Measurements from ENCODE around the gene AASDH. TPM values are rescaled to one million over a fixed set of nuclear protein-coding genes. Genes with fewer than 3 reads are reported as not detected.

Gene AASDH
- total RNA-seq, 1 donor from 2014 or later = 15.8 TPM

DNA sequence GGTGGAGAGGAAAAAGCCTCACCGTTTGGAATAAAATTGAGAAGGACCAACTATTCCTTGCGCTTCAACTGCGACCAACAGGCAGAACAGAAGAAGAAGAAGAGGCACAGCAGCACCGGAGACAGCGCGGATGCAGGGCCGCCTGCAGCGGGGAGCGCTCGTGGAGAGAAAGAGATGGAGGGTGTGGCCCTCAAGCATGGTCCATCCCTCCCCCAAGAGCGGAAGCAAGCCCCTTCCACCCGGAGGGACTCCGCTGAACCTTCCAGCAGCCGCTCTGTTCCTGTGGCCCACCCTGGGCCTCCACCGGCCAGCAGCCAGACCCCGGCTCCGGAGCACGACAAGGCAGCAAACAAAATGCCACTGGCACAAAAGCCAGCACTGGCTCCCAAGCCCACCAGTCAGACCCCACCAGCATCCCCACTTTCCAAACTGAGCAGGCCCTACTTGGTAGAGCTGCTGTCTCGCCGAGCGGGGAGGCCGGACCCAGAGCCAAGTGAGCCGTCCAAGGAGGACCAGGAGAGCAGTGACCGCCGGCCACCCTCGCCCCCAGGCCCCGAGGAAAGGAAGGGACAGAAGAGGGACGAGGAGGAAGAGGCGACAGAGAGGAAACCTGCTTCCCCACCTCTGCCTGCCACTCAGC lies 71.2 kb downstream of the AASDH start:
- DNase-seq (ENCODE audit: low spot score) = no peak

DNA sequence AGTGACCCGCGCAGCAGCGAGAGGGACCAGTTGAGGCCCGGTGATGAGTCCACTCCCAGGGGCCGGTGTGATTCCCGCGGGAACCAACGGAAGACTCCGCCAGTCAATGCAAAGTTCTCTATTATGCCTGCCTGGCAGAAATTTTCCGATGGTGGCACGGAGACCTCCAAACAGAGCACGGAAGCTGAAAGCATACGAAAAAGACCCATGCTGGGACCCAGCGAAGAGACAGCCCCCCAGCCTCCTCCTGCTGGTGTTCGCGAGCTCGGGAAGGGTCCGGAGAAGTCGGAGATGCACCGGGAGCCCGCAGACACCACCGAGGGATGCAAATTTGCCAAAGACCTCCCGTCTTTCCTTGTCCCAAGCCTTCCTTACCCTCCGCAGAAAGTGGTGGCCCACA lies 71.7 kb downstream of the AASDH start:
- no peak for DNase-seq (ENCODE audit: low spot score)

DNA sequence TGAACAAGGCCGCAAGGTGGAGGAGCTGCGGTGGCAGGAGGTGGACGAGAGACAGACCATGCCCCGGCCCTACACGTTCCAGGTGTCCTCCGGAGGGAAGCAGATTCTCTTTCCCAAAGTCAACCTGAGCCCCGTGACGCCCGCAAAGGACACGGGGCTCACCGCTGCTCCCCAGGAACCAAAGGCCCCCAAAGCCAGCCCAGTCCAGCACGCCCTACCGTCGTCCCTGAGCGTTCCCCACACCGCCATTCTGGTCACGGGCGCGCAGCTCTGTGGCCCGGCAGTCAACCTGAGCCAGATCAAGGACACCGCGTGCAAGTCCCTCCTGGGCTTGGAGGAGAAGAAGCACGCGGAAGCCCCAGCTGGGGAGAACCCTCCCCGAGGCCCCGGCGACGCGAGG lies 72.2 kb downstream of the AASDH start:
- no peak for DNase-seq (ENCODE audit: low spot score)

DNA sequence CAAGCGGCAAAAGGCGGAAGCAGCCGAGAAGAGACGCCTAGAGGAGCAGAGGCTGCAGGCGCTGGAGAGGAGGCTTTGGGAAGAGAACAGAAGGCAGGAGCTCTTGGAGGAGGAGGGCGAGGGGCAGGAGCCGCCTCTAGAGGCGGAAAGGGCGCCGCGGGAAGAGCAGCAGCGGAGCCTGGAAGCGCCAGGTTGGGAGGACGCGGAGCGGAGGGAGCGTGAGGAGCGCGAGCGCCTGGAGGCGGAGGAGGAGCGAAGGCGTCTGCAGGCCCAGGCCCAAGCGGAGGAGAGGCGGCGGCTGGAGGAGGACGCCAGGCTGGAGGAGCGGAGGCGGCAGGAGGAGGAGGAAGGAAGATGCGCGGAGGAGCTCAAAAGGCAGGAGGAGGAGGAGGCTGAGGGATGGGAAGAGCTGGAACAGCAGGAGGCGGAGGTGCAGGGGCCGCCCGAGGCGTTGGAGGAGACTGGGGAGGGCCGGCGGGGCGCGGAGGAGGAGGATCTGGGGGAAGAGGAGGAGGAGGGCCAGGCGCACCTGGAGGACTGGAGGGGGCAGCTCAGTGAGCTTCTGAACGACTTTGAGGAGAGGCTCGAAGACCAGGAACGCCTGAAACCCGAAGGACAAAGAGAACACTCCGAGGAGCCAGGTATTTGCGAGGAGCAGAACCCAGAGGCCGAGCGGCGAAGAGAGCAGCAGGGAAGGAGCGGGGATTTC lies 72.9 kb downstream of the AASDH start:
- DNase-seq (ENCODE audit: low spot score) = no peak

DNA sequence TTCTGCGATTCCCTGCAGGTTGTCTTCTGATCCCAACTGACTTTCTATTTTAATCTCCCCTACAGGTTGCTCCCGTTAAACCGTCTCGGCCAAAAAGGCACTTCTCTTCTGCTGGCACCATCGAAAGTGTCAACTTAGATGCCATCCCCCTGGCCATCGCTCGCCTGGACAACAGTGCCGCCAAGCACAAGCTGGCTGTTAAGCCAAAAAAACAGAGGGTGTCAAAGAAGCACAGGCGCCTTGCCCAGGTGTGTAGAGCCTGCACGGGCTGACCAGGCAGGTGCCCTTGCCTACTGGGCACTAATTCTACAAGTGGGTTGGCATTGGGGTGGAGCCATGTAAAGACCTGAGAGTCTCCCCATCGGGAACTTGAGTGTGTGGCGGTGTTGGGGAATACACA lies 74.2 kb downstream of the AASDH start:
- DNase-seq (ENCODE audit: low spot score) = no peak

DNA sequence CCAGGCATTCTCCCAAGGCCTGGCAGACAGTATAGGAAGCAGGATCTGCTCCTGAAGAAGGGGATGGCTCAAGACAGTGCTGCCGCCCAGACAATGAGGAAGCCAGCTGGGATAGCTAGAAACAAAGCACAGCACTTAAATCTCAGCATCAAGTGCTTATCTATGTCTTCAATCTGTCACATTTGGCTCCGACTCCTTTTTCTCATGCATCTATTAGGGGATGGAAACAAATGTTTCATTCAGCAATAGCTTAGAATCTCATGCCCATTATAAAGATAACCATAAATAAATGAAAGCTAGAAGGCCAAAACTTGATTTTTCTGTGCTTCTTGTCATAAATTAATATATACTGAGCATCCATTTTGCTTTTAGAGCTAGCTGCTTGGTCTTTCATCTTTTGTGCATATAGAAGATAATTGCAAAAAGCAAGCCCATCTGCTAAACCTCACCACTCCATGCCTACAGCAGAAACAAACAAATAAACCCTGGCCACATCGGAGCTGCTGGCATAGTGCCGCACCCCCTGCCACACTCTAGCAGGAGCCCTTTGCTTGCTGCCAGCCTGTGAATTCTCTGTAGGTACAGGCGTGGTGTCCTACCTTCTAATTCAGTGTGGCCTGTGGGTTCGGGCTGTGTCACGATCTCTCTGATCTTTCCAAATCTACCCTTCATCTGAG lies 75.9 kb downstream of the AASDH start:
- DNase-seq (ENCODE audit: low spot score) = no peak

DNA sequence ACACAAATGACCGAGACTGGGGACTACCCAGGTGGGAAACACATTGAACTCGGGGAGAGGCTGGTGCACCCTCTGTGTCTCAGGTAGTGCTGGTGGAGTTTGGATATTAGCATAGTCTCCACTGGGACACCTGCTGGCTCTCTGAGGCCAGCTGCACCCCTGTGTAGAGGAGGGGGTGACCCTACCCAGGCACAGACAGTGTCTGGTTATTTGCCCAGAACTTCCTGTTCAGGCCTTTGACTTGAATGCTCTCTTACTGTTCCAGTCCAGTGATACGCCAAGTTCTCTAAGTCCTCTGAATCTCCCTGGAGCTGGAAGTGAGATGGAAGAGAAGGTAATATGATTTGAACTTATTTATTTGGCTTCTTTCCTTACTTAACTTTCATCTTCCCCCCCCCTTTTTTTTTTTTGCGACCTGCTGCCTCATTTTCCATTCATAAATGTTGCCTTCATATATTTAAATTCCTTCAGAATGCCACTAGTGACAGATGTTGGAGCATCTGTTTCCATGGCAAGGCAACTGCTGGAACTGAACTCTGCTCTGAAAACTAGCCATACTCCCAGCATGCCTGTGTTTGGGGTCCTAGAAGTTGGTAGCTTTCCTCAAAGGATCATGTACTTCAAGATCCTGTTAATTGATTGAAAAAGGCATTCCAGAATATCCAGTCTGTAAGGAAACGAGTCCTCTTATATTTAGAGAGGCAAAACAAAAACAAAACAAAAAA lies 76.7 kb downstream of the AASDH start:
- no peak for DNase-seq (ENCODE audit: low spot score)

DNA sequence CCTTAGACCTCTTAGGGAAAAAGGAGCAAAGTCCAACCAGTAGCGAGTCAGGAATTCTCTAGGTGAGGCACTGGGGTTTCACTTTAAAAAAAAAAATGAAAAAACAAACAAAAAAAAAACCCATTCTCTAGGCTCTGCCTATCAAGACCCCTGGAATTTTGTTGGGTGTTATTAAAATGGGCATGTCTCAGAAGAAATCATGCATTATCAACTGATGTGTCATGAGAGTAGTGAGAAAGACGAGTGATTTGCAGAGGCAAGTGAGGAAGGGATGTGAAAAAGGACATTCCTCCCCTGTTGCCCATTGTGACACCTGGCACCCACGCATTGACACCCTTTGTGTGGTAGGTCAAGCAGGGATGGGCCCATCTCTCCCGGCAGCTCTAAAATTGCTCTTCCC lies 78.9 kb downstream of the AASDH start:
- DNase-seq (ENCODE audit: low spot score) = no peak

DNA sequence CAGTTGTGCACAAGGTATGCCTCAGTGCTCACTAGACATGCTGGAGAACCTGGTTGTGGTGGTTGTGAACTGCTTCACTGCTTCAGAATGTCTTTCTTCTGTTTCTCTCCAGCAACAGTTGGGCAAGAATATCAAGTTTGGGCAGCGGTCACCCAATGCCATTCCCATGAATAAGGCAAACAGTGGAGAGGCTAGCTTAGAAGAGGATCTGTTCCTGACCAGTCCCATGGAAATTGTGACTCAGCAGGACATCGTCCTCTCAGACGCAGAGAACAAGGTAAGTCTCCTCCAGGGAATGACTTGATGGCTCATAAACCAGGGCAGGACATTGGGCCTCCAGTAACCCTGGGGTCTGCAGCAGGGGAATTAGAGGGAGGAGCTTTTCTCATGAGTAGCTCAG lies 79.9 kb downstream of the AASDH start:
- DNase-seq (ENCODE audit: low spot score) = no peak

DNA sequence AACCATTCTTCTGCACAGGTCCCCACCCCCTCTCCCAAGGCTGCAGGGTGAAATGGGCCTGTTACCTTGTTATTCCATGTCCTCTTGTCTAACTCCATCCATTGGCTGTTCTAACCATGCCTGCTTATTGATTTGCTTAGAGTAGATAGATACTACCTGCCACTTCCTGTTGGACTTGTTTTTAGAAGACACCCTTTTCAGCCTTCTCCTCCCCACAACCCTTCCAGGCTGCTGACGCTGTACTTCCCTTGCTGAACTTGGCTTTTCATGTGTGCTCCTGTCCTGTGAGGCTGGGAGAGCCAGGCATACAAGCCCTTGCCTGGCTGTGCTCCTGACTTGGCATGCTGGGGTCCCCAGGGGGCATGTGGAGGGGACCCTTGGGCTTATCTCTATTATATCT lies 81.9 kb downstream of the AASDH start:
- DNase-seq (ENCODE audit: low spot score) = peak; percentile 40

DNA sequence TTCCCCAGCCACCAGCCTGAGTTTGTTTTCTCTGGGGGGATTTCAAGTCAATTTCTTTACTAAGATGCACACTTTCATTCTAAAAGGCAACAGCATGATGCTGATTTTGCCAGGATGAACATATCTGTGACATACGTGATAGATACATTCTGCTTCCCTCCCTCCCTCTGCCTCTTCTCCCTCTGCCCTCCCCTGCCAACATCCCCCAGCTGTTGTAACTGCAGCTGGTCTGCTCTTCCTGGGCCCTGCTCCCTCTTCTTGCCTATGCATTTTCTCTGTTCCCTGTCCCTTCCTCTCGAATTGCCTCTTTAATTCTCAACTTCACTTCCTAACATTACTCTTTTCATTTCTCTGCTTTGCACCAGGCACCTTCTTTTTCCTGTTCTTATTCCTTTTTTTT lies 83.4 kb downstream of the AASDH start:
- no peak for DNase-seq (ENCODE audit: low spot score)

DNA sequence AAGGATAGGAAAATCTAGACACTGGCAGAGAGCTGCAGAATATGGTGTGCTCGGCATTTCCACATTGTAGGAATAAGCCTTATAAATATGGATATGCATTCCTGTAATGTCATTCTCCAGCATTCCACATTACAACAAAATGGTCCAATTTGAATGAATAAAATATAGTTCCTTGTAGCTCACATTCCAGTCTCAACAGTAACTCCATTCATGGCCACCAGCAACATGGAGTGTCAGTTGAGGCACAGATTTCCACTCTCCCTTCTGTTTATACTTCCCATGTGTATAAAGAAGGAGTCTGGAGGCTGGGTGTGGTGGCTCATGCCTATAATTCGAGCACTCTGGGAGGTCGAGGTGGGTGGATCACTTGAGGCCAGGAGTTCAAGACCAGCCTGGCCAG lies 84.5 kb downstream of the AASDH start:
- DNase-seq (ENCODE audit: low spot score) = no peak

DNA sequence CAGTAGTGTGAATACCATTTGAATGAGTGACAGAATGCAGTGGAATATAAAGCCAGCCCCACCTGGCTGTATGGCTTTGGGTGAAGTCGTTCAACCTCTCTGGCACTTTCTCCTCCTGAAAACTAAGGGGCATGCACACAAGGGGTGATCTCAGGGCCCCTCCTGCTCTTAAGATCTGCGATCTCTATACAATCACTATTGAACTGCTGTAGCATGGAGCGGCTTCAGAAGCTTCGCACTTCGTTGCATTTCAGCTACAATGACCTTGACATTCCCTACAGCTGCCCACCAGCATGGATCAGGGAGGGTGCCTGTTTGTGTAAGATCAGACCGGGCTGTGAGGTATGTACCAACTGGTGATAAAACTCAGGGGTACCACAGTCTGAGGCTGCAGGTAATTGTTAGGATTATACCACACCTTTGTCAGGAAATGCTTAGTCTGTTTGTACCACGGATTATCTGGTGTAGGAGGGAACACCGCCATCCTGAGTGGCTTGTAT lies 85.2 kb downstream of the AASDH start:
- no peak for DNase-seq (ENCODE audit: low spot score)

DNA sequence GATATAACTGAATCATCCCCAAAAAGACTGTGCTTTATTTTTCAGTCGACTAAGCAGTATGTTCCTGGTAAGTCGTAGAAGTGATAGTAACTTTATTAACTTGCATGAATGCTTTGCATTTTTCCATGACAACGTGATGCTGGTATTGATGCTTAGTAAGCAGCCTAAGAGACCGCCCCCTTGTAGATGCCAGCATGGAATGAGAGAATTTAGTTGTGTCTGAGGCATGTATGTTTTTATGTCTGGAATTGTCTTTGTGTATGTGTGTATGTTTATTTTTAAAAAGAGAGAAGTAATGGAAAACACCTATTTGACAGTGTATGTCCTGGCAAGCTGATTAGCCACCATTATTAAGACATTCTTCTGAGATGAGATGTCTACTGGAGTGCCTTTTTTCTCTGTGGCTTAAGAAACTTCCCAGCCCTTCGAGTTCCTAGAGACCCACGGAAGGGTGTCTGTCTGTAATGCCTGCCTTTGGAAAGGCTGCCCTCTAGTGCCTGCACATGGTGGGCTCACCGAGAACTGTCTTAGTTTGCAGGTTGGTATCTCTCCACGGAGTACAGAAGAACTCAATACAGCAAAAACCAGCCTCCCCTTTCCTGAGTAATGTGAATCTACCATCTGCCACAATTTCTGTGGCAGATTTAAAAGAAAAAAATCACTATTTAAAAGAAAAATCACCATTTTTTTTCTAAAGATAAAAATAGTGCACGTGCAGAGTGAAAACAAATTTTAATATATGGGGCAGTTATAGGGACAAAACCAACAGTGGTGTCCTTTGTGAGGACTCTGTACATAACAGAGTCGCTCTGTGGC lies 85.9 kb downstream of the AASDH start:
- peak; percentile 85 for DNase-seq (ENCODE audit: low spot score)

DNA sequence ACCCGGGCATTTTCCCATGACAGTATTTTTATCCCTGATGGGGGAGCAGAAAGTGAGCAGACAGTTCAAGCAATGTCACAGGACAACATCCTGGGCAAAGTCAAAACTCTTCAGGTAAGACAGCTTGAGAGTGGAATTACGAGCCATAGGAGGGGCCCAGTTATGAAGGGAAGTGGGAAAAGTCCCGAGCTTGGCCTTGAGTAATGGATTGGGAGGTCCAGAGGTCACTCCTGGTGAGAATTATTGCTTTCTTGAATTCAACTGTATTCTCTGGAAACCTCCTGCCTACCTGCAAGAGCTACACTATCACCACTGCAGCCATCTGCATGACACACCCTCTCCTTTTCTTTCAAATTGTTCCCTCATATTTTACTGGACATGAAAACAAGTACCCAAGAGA lies 89.1 kb downstream of the AASDH start:
- DNase-seq (ENCODE audit: low spot score) = no peak

DNA sequence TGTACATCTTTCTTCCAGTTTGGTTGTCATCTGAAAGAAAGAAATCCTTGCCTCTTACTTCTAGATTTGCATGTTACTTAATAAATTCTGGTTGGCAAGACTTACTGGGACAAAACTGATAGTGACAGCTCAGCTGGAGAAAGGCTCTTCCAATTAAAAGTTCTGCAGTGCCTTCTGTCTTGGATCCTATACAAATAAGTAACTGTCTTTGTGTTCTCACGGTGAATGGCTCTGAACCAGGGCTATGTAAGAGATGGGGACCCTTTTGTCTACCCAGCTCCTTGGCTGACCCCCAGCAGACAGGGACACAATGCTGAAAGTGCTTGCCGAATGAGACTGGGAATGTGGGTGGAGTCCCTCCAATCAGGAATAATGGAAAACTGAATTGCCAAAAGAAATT lies 89.5 kb downstream of the AASDH start:
- DNase-seq (ENCODE audit: low spot score) = no peak

DNA sequence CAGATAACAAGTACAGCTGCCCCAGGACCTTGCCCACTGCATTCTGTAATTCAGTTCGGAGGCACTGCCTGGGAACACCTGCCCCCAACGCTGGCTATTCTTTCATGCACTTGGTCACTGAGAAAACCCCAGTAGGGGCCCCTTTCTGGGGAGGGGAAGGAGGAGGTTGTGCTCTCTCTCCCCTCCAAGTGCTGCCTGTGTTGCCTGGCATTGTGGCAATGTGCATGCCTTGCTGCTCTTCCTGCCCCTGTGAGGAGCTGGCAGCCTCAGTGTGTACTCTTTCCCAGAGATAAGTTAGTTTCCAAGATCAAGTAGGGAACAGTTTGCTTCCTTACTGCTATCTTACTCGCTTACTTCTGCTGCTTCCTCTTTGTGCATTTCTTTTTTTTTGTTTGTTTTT lies 90.8 kb downstream of the AASDH start:
- DNase-seq (ENCODE audit: low spot score) = peak; percentile 33

DNA sequence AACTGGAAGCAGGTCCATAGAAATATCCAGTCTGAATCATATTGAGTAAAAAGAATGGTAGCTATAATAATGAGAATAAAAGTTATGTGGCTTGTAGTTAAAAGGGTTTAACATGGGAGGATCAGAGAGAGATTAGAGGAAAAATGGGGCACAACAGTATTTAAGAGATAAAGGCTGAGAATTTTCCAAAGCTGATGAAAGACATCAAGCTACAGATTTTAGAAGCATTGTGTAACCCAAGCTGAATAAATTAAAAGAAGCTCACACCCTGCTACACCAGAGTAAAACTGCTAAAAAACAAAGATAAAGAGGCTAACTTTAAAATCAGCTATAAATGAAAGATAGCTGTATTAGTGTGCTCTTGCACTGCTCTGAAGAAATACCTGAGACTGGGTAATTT lies 94.2 kb downstream of the AASDH start:
- no peak for DNase-seq (ENCODE audit: low spot score)

DNA sequence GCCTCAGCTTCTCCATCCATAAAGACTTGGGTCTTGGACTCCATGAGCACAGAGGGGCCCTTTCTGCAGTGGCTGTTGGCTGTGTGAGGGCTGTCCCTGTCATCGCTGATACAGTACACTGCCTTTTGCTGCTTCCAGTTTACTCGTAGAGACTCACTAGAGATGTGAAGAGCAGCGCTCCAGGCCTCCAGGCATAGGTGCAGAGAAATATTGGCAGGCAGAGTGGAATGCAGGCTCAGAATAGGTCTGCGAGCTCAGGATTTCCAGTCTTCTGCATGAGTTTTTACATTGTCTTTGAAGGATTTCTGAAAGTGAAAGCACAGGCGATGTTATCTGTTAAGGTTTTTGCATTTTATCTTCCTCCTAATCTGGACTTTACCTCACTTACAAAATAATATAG lies 97.4 kb downstream of the AASDH start:
- DNase-seq (ENCODE audit: low spot score) = no peak

DNA sequence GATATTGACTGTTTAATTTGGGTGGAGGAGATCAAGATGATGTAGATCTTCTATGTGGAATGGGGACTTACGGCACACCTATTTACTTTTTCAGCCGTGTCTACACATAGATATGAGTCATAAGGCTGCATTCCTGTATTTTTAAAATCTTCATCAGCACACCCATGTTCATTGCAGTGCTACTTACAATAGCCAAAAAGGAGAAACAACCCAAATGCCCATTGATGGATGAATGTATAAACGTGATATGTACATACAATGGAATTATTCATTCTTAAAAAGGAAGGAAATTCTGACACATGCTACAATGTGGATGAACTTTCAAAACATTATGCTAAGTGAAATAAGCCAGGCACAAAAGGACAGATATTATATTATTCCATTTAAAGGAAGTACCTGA lies 98.6 kb downstream of the AASDH start:
- no peak for DNase-seq (ENCODE audit: low spot score)

Measured in mucosa of gallbladder (tissue), 1 donor.